H9 (cell line): ENCODE measurements around the gene RARB. TPM values are rescaled to one million over a fixed set of nuclear protein-coding genes. Genes with fewer than 3 reads are reported as not detected.

Source experiments
- DNase-seq: peaks from one replicate; pipeline ENCODE4 v3.0.0-alpha.2; 2017
- H2AFZ ChIP-seq: one replicate; pipeline ENCODE4 v1.6.1; 2013; ENCODE audit warnings: mild to moderate bottlenecking, low read length, control low read depth, moderate library complexity
- H2AK5ac ChIP-seq: 2 replicates; pipeline ENCODE4 v1.6.1; 2013; ENCODE audit warnings: low read length, control low read depth, mixed read lengths; ENCODE audit not compliant: insufficient read length
- H2BK120ac ChIP-seq: one replicate; pipeline ENCODE4 v1.6.1; 2013; ENCODE audit warnings: low read depth, mild to moderate bottlenecking, low read length, control low read depth, inconsistent platforms; ENCODE audit not compliant: poor library complexity, severe bottlenecking
- H2BK12ac ChIP-seq: 2 replicates; pipeline ENCODE4 v1.6.1; 2013; ENCODE audit warnings: low read length, control low read depth, mixed read lengths, low read depth; ENCODE audit not compliant: insufficient read length
- H2BK15ac ChIP-seq: 2 replicates; pipeline ENCODE4 v1.6.1; 2013; ENCODE audit warnings: low read depth, low read length, control low read depth
- H2BK20ac ChIP-seq: one replicate; pipeline ENCODE4 v1.6.1; 2013; ENCODE audit warnings: low read depth, mild to moderate bottlenecking, low read length, control low read depth, inconsistent platforms; ENCODE audit not compliant: poor library complexity, severe bottlenecking
- H2BK5ac ChIP-seq: 2 replicates; pipeline ENCODE4 v1.6.1; 2013; ENCODE audit warnings: low read length, control low read depth, mixed read lengths; ENCODE audit not compliant: insufficient read length
- H3K14ac ChIP-seq: 2 replicates; pipeline ENCODE4 v1.6.1; 2013; ENCODE audit warnings: low read length, control low read depth; ENCODE audit not compliant: insufficient read depth
- H3K18ac ChIP-seq: 2 replicates; pipeline ENCODE4 v1.6.1; 2013; ENCODE audit warnings: low read depth, mild to moderate bottlenecking, mixed read lengths, low read length, control low read depth; ENCODE audit not compliant: insufficient read length
- H3K23ac ChIP-seq: 2 replicates; pipeline ENCODE4 v1.6.1; 2013; ENCODE audit warnings: low read length, control low read depth, mixed read lengths, low read depth; ENCODE audit not compliant: insufficient read length
- H3K23me2 ChIP-seq: 2 replicates; pipeline ENCODE4 v1.6.1; 2013; ENCODE audit warnings: low read depth, mild to moderate bottlenecking, mixed read lengths, low read length, control low read depth; ENCODE audit not compliant: insufficient read length, poor library complexity, severe bottlenecking
- H3K27ac ChIP-seq: 2 replicates; pipeline ENCODE4 v1.5.1; 2013; ENCODE audit warnings: low read length, control low read depth, mixed read lengths, low read depth; ENCODE audit not compliant: insufficient read length
- H3K27me3 ChIP-seq: 2 replicates; pipeline ENCODE4 v1.6.1; 2013; ENCODE audit warnings: low read length, control low read depth, inconsistent platforms; ENCODE audit not compliant: insufficient read depth
- H3K4ac ChIP-seq: 2 replicates; pipeline ENCODE4 v1.6.1; 2013; ENCODE audit warnings: low read depth, mild to moderate bottlenecking, control low read depth, inconsistent platforms, low read length, moderate library complexity
- H3K4me1 ChIP-seq: 2 replicates; pipeline ENCODE4 v1.6.1; 2013; ENCODE audit warnings: low read length, control low read depth, inconsistent platforms; ENCODE audit not compliant: insufficient read depth
- H3K4me2 ChIP-seq: 2 replicates; pipeline ENCODE4 v1.6.1; 2013; ENCODE audit warnings: low read length, control low read depth, mixed read lengths; ENCODE audit not compliant: insufficient read length, insufficient read depth
- H3K56ac ChIP-seq: 2 replicates; pipeline ENCODE4 v1.6.1; 2013; ENCODE audit warnings: low read depth, mild to moderate bottlenecking, mixed read lengths, low read length, control low read depth; ENCODE audit not compliant: insufficient read length
- H3K79me1 ChIP-seq: 2 replicates; pipeline ENCODE4 v1.6.1; 2013; ENCODE audit warnings: low read depth, mild to moderate bottlenecking, moderate library complexity, low read length, control low read depth, inconsistent platforms; ENCODE audit not compliant: insufficient read depth, poor library complexity, severe bottlenecking
- H3K79me2 ChIP-seq: 2 replicates; pipeline ENCODE4 v1.6.1; 2013; ENCODE audit warnings: low read length, control low read depth, inconsistent platforms; ENCODE audit not compliant: insufficient read depth
- H3K9ac ChIP-seq: 2 replicates; pipeline ENCODE4 v1.6.1; 2013; ENCODE audit warnings: low read length, control low read depth, mixed read lengths; ENCODE audit not compliant: insufficient read length; ENCODE audit errors: extremely low read depth
- H3K9me3 ChIP-seq: one replicate; pipeline ENCODE4 v1.6.1; 2013; ENCODE audit warnings: low read depth, low read length, inconsistent platforms; ENCODE audit not compliant: control insufficient read depth
- H3T11ph ChIP-seq: one replicate; pipeline ENCODE4 v1.6.1; 2013; ENCODE audit warnings: mild to moderate bottlenecking, low read length, control low read depth, inconsistent platforms
- H4K20me1 ChIP-seq: one replicate; pipeline ENCODE4 v1.6.1; 2013; ENCODE audit not compliant: control insufficient read depth, insufficient read length, insufficient read depth
- H4K5ac ChIP-seq: 2 replicates; pipeline ENCODE4 v1.6.1; 2013; ENCODE audit warnings: low read depth, mild to moderate bottlenecking, mixed read lengths, low read length, control low read depth; ENCODE audit not compliant: insufficient read length
- H4K8ac ChIP-seq: replicated peaks from 2 replicates; pipeline ENCODE4 v1.6.1; 2013; ENCODE audit warnings: low read length, control low read depth, mixed read lengths, low read depth; ENCODE audit not compliant: insufficient read length
- H4K91ac ChIP-seq: 2 replicates; pipeline ENCODE4 v1.6.1; 2013; ENCODE audit warnings: low read depth, mild to moderate bottlenecking, moderate library complexity, mixed read lengths, low read length, control low read depth; ENCODE audit not compliant: insufficient read length
- H3K27ac Mint-ChIP-seq, 3 experiments: 2 replicates in 2 of 3; 3 replicates in 1 of 3; pipeline ENCODE4 v1.8.0; 2020 to 2021; ENCODE audit warnings: mixed read lengths in 3 of 3, mild to moderate bottlenecking in 1 of 3, moderate library complexity in 1 of 3
- H3K27me3 Mint-ChIP-seq: 2 replicates; pipeline ENCODE4 v1.8.0; 2021; ENCODE audit warnings: low read depth, mild to moderate bottlenecking, moderate library complexity, mixed read lengths
- H3K36me3 Mint-ChIP-seq, 3 experiments: 2 replicates in 2 of 3; 3 replicates in 1 of 3; pipeline ENCODE4 v1.8.0; 2020 to 2021; ENCODE audit warnings: low read depth in 3 of 3, mixed read lengths in 3 of 3; ENCODE audit not compliant: insufficient read depth in 1 of 3
- H3K4me1 Mint-ChIP-seq, 2 experiments: 2 replicates each; pipeline ENCODE4 v1.8.0; 2020; ENCODE audit warnings: mixed read lengths in 2 of 2
- H3K4me3 Mint-ChIP-seq, 2 experiments: 2 replicates in 1 of 2; 3 replicates in 1 of 2; pipeline ENCODE4 v1.8.0; 2020 to 2021; ENCODE audit warnings: mild to moderate bottlenecking in 2 of 2, mixed read lengths in 2 of 2, moderate library complexity in 1 of 2
- H3K9me3 Mint-ChIP-seq, 2 experiments: 2 replicates in 1 of 2; 3 replicates in 1 of 2; pipeline ENCODE4 v1.8.0; 2020; ENCODE audit warnings: mild to moderate bottlenecking in 2 of 2, mixed read lengths in 2 of 2, moderate library complexity in 1 of 2
- CTCF ChIP-seq: fragments of 200-600 bp; sonication (generic); conservative IDR thresholded peaks from 3 replicates; pipeline ENCODE4 v1.8.0; 2021; ENCODE audit warnings: antibody characterized with exemption, mild to moderate bottlenecking
- WGBS: extraction: QIAGEN DNeasy Blood & Tissue Kit; methylation state at CpG from one replicate; pipeline ENCODE4 v1.1.7; 2013; ENCODE audit warnings: missing lambda C conversion rate, low lambda C conversion rate, mixed read lengths; ENCODE audit not compliant: insufficient read length; ENCODE audit errors: extremely low coverage; 5-methylcytosine and 5-hydroxymethylcytosine counted together
- long read RNA-seq: library from polyadenylated mRNA; unstranded; transcript quantifications from one replicate; pipeline ENCODE4 v2.0.0, GENCODE V29; 2020
- total RNA-seq: library from RNA; stranded (reverse); gene quantifications from 2 replicates; pipeline ENCODE4 v1.2.1, GENCODE V29; 2021

Gene RARB
- total RNA-seq = 0.22 and 0.29 TPM in 2 replicates
- long read RNA-seq = 0 reads

- H4K8ac ChIP-seq = no peak within 1 kb of the TSS
- H3K56ac ChIP-seq = no peak within 1 kb of the TSS
- no peaks in the 10 kb centered on the region for H3K36me3 Mint-ChIP-seq
- H3K9me3 ChIP-seq = no peaks in the 10 kb centered on the region
- H3K14ac ChIP-seq = no peak within 1 kb of the TSS
- H3K79me2 ChIP-seq = no peaks in the 10 kb centered on the region
- H2BK5ac ChIP-seq = no peak within 1 kb of the TSS
- TF ChIP-seq CTCF = no peak
- peak within 1 kb of the TSS; percentile 45 for H3K9ac ChIP-seq
- no CpG with 5 or more reads among the region's 27 CpGs for WGBS
- H3K18ac ChIP-seq = no peak within 1 kb of the TSS
- peaks cover 64 to 65% of the 10 kb centered on the region in 2 experiments for H3K4me1 Mint-ChIP-seq
- no peak within 1 kb of the TSS for H4K91ac ChIP-seq
- peaks cover 25% of the 10 kb centered on the region for H3K27me3 Mint-ChIP-seq
- H2BK15ac ChIP-seq = no peak within 1 kb of the TSS
- H2BK12ac ChIP-seq = no peak within 1 kb of the TSS
- no peak within 1 kb of the TSS for H3K27ac ChIP-seq
- H2AFZ ChIP-seq = peak within 1 kb of the TSS; percentile 69
- H3K23ac ChIP-seq = no peak within 1 kb of the TSS
- no peaks in the 10 kb centered on the region; a peak in 1 of 5 replicates for H3K9me3 Mint-ChIP-seq
- no peak within 1 kb of the TSS for H2BK20ac ChIP-seq
- no peak within 1 kb of the TSS for H2AK5ac ChIP-seq
- H3K23me2 ChIP-seq = peaks cover 12% of the 10 kb centered on the region
- H3K4me3 Mint-ChIP-seq = peak within 1 kb of the TSS; percentile 78 to 84
- H3K4ac ChIP-seq = no peak within 1 kb of the TSS
- H2BK120ac ChIP-seq = no peak within 1 kb of the TSS
- H3K4me2 ChIP-seq = peak within 1 kb of the TSS; percentile 81
- H3K27ac Mint-ChIP-seq = peak within 1 kb of the TSS in 2 of 3 experiments; percentile 61 to 86; a peak in 2 of 7 replicates
- peaks cover 8% of the 10 kb centered on the region; the same call in 1 of the 2 replicates for H3K4me1 ChIP-seq
- no peaks in the 10 kb centered on the region for H3K79me1 ChIP-seq
- H3T11ph ChIP-seq = no peak within 1 kb of the TSS
- peak; percentile 61 for DNase-seq
- no peaks in the 10 kb centered on the region; the same call in 1 of the 2 replicates for H3K27me3 ChIP-seq
- no peak within 1 kb of the TSS for H4K5ac ChIP-seq
- H4K20me1 ChIP-seq = no peaks in the 10 kb centered on the region
These were observed at the start of gene RARB for GRCh38 chr3:25427942-25428788. Gene RARB, plus strand, starts transcription at chr3:25428263. Its CDS starts 469 bp downstream, at chr3:25428732.
